Osteocyte (in vitro differentiated cells): Measurements from ENCODE around the gene HMCN2. TPM values are rescaled to one million over a fixed set of nuclear protein-coding genes. Genes with fewer than 3 reads are reported as not detected.

Source experiments
- DNase-seq: peaks from one replicate; pipeline ENCODE4 v3.0.0; 2021; ENCODE audit warnings: mixed read lengths; ENCODE audit not compliant: unreplicated experiment; ENCODE audit errors: extremely low spot score
- H3K27ac Mint-ChIP-seq: one replicate; pipeline ENCODE4 v1.8.0; 2021; ENCODE audit warnings: mild to moderate bottlenecking, mixed read lengths; ENCODE audit not compliant: unreplicated experiment
- H3K27me3 Mint-ChIP-seq: one replicate; pipeline ENCODE4 v1.8.0; 2021; ENCODE audit warnings: mixed read lengths; ENCODE audit not compliant: unreplicated experiment
- H3K36me3 Mint-ChIP-seq: one replicate; pipeline ENCODE4 v1.8.0; 2021; ENCODE audit warnings: mixed read lengths; ENCODE audit not compliant: unreplicated experiment
- H3K4me1 Mint-ChIP-seq: one replicate; pipeline ENCODE4 v1.8.0; 2021; ENCODE audit warnings: mixed read lengths; ENCODE audit not compliant: unreplicated experiment
- H3K4me3 Mint-ChIP-seq: one replicate; pipeline ENCODE4 v1.8.0; 2021; ENCODE audit warnings: mild to moderate bottlenecking, moderate library complexity, mixed read lengths; ENCODE audit not compliant: unreplicated experiment
- H3K9me3 Mint-ChIP-seq: one replicate; pipeline ENCODE4 v1.8.0; 2021; ENCODE audit warnings: mixed read lengths; ENCODE audit not compliant: unreplicated experiment
- total RNA-seq: library from RNA; stranded (reverse); gene quantifications from 2 replicates; pipeline ENCODE4 v1.2.1, GENCODE V29; 2021
- TF ChIP-seq, protein P1 (sequence below): fragments of 200-600 bp; sonication (generic); IDR thresholded peaks from 2 replicates; pipeline ENCODE4 v1.5.0; 2021; ENCODE audit warnings: antibody characterized with exemption, mild to moderate bottlenecking, moderate library complexity

HMCN2 gene
- total RNA-seq, 1 donor from 2014 or later: 0.05 TPM

DNA sequence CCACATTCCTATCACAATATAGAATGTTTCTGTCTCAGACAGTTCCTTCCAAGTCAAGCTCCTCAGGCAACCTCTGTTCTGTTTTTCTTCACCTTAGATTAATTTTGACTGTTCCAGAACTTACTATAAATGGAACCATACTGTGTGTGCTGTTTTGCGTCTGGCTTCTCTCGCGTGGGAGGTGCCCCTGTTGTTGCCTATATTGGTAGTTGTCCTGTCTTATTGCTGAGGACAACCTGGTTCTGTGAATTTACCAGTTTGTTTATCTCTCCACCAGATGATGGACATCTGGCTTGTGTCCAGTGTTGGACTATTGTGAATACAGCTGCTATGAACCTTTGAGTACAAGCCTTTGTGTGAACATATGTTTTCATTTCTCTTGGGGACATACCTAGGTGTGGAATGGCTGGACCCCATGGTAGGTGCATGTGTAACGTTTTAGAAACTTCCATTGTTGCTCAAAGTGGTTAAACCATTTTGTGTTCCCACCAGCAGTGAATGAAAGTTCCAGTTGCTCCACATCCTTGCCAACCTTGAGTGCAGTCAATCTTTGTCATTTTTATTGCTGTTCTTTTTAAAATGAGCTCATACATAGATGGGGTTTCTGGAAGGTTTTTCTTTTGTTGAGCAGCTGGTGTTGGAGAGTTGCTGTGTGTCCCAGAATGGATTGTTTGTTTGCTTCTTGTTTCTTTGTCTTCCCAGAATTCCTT is 18.1 kb downstream of the HMCN2 start:
- Mint-ChIP-seq H3K36me3 (no peaks in the 10 kb centered on the region), H3K4me1 (no peaks in the 10 kb centered on the region), H3K27ac (no peak overlapping the region), H3K9me3 (no peaks in the 10 kb centered on the region), H3K4me3 (no peak overlapping the region), H3K27me3 (peaks cover 71% of the 10 kb centered on the region)
- TF ChIP-seq, protein P1, sequence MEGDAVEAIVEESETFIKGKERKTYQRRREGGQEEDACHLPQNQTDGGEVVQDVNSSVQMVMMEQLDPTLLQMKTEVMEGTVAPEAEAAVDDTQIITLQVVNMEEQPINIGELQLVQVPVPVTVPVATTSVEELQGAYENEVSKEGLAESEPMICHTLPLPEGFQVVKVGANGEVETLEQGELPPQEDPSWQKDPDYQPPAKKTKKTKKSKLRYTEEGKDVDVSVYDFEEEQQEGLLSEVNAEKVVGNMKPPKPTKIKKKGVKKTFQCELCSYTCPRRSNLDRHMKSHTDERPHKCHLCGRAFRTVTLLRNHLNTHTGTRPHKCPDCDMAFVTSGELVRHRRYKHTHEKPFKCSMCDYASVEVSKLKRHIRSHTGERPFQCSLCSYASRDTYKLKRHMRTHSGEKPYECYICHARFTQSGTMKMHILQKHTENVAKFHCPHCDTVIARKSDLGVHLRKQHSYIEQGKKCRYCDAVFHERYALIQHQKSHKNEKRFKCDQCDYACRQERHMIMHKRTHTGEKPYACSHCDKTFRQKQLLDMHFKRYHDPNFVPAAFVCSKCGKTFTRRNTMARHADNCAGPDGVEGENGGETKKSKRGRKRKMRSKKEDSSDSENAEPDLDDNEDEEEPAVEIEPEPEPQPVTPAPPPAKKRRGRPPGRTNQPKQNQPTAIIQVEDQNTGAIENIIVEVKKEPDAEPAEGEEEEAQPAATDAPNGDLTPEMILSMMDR: no peak
- no peak for DNase-seq

DNA sequence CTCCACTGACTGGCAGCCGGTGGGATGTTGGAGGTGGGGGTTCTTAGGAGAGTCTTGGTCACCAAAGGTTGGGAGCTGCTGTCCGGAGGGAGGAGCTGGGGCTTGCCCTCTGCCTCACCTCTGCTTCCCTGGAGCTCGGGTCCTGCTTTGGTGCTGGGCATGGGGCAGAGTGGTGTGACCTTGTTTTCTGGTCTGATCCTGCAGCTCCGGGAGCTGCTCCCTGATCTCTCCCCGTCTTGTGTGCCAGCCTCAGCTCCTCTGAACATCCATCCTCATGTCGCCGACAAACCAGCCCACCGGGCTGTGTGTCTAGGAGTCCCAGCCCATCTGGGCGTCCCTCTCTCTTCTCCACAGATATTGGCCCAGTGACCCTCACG is 18.7 kb downstream of the HMCN2 start:
- Mint-ChIP-seq H3K4me1 (no peaks in the 10 kb centered on the region), H3K27ac (no peak overlapping the region), H3K4me3 (no peak overlapping the region), H3K27me3 (peaks cover 75% of the 10 kb centered on the region), H3K9me3 (no peaks in the 10 kb centered on the region), H3K36me3 (no peaks in the 10 kb centered on the region)
- TF ChIP-seq, protein P1: no peak
- DNase-seq: no peak

DNA sequence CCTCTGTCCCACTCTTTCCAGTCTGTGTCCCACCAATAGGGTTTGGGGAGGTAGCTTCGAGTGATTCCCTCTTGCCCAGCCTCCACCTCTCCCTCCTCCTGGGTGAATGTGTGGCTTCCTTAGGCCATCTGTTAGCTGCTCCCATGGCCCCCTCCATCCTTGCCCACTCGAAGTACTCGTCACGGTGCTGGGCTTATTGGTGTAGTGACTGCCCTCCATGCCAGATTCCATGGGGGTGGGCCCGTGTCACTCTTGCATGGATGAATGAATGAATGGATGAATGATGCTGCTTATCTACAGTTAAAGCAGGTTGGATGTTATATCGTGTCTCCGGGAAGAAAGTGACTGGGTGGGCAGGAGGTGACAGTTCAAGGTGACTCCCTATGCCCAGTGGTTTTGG is 19.1 kb downstream of the HMCN2 start:
- no peak for DNase-seq
- no peak overlapping the region for H3K4me3 Mint-ChIP-seq
- no peaks in the 10 kb centered on the region for H3K4me1 Mint-ChIP-seq
- TF ChIP-seq, protein P1: no peak
- no peak overlapping the region for H3K27ac Mint-ChIP-seq
- no peaks in the 10 kb centered on the region for H3K36me3 Mint-ChIP-seq
- H3K27me3 Mint-ChIP-seq: peaks cover 74% of the 10 kb centered on the region
- no peaks in the 10 kb centered on the region for H3K9me3 Mint-ChIP-seq

DNA sequence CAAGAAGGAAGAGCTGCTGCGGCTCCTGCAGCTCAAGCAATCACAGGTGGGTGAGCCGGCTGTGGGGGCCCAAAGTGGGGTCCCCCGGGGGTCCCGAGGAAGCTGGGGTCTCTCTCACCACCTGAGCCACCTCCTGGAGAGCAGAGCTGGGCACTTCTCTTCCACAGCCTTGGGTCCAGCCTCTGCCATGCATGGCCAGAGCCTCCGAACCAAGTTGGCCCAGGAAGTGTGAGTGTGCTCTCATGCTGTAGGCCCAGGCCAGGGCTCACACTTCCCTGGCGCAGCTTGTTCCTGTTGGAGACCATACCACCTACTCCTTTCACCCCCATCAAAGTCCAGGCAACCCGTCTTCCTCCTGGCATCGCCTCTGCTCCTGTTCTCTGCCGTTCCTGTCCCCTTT is 19.7 kb downstream of the HMCN2 start:
- H3K27ac Mint-ChIP-seq: no peak overlapping the region
- TF ChIP-seq, protein P1: no peak
- H3K36me3 Mint-ChIP-seq: no peaks in the 10 kb centered on the region
- no peak for DNase-seq
- H3K4me3 Mint-ChIP-seq: no peak overlapping the region
- no peaks in the 10 kb centered on the region for H3K9me3 Mint-ChIP-seq
- H3K27me3 Mint-ChIP-seq: peaks cover 79% of the 10 kb centered on the region
- no peaks in the 10 kb centered on the region for H3K4me1 Mint-ChIP-seq

DNA sequence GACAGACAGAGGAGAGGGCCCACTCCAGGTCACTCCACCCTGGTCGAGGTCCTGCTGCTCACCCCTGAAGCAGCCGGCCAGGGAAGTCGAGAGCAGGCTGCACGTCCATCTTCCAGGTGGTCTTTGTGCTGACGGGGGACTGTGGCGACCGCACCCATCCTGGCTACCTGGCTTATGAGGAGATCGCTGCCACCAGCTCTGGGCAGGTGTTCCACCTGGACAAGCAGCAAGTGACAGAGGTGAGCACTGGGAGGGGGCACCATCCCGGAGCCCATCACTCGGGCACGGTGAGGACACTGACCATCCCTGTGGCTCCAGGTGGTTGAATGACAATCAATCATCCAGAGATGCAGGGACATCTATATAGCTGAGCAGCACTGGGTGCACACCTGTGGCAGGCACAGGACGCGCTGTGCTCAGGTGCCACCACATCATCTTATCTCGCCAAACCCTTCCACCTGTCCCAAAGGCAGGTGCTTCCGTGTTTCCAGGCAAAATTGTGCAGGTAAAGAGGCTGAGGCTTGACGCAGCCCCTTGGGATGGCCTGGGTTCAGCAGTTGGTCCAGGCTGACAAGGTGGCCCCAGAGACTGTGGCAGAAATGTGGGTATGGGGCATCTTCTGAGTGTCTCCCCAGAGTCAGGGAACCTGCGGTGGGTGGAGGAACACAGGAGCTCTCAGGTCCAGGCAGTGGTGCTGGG is 20.7 kb downstream of the HMCN2 start:
- TF ChIP-seq, protein P1: no peak
- Mint-ChIP-seq H3K4me3 (no peak overlapping the region), H3K27me3 (peaks cover 82% of the 10 kb centered on the region), H3K4me1 (no peaks in the 10 kb centered on the region), H3K9me3 (no peaks in the 10 kb centered on the region), H3K27ac (no peak overlapping the region), H3K36me3 (no peaks in the 10 kb centered on the region)
- no peak for DNase-seq
